Stimulated activated CD8-positive, alpha-beta memory T cell treated with anti-CD3 and anti-CD28 coated beads, Interleukin-4, amount 100 ng/mL, for 1 hour (primary cell): Measurements from ENCODE around the gene NECTIN2.
"Not testable (repeated sequence)": the region's sequence is repeated elsewhere in the genome, so short reads cannot be mapped to it uniquely, and the experiment has no call there.

Experiments used
- DNase-seq, 2 donors: peaks; one replicate each; pipeline ENCODE4 v3.0.0-alpha.2; 2020; ENCODE audit warnings: low read depth in 2 of 2, low spot score in 1 of 2

Gene NECTIN2

DNA sequence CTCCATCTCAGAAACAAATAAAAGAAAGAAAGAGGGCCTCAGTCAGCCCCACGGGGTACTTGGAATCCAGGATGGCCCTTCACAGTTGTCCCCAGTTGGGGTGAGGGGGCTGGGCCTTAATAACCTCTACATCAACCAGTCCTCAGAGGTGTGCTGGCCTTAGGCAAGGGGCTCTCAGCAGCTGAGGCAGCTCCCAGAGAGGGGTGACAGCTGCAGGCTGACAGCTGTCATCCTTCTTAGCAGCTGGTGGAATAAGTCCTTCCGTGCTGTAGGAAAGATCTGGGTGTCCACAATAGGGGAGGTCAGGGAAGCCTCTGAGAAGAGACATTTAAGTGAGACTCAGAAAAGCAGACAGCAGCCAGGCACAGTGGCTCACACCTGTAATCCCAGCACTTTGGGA lies 29.8 kb upstream of the NECTIN2 start:
- no peak for DNase-seq

DNA sequence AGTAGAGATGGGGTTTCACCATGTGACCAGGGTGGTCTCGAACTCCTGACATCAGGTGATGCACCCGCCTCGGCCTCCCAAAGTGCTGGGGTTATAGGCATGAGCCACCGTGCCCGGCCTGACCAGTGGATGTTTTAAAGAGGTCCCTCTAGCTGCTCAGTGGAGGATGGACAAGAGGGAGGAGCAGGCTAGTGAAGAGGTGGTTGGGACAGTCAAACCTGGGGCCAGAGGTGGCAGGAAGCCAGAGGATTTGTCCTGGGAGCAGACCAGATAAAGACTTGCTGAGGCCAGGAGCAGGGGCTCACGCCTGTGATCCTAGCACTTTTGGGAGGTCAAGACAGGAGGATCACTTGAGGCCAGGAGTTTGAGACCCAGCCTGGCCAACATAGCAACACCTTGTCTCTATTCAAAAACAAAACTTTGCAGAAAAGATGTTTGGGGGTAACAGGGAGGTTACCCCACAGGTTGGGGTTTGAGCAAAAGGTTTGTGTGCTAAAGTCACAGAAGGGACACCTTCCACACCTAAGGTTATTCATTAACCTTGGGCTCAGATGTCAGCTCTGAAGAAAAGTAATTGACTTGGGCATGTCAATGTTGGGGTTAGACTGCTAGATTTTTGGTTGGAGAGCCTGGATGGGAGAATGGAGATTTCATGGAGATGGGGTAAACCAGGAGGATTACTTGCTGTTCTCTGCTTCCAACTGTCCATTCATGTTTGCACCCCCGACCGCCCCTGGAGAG lies 28.2 kb upstream of the NECTIN2 start:
- DNase-seq, result no peak

DNA sequence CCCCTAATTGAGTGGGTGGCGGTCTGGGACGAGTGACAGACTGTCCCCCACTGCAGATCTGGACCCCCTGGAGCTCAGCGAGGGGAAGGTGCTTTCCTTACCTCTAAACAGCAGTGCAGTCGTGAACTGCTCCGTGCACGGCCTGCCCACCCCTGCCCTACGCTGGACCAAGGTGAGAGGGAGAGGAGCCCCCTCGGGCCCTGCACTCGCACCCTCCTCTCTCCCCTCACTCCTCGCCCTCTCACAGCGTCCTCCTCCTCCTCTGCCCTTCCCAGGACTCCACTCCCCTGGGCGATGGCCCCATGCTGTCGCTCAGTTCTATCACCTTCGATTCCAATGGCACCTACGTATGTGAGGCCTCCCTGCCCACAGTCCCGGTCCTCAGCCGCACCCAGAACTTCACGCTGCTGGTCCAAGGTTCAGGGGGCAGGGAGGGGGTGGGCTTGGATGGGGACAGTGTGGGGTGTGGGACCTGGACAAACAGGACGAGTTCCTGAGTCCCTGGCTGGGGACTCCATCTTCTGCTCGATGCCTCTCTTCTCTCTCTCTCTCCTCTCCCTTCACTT lies 27.5 kb upstream of the NECTIN2 start:
- no peak for DNase-seq

GRCh38 chr19:44819246-44819832 lies 26.8 kb upstream of the NECTIN2 start:
- no peak for DNase-seq

DNA sequence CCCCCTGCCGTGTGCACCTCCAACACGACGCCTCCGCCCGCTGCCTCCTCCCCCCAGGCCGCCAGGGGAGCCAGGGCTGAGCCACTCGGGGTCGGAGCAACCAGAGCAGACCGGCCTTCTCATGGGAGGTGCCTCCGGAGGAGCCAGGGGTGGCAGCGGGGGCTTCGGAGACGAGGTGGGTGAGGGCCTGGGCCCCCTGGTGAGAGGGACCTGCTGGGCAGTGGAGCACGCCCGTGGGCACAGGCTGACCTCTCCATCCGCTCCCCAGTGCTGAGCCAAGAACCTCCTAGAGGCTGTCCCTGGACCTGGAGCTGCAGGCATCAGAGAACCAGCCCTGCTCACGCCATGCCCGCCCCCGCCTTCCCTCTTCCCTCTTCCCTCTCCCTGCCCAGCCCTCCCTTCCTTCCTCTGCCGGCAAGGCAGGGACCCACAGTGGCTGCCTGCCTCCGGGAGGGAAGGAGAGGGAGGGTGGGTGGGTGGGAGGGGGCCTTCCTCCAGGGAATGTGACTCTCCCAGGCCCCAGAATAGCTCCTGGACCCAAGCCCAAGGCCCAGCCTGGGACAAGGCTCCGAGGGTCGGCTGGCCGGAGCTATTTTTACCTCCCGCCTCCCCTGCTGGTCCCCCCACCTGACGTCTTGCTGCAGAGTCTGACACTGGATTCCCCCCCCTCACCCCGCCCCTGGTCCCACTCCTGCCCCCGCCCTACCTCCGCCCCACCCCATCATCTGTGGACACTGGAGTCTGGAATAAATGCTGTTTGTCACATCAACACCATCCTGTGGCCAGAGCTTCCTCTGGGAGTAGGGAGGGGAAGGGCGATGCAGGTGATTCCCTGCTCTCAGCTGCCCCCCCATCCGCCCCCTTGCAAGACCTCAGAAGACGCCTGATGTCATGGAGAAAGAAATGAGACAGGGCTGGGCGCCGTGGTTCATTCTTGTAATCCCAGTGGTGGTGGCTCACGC lies 25.2 kb upstream of the NECTIN2 start:
- DNase-seq, result no peak

DNA sequence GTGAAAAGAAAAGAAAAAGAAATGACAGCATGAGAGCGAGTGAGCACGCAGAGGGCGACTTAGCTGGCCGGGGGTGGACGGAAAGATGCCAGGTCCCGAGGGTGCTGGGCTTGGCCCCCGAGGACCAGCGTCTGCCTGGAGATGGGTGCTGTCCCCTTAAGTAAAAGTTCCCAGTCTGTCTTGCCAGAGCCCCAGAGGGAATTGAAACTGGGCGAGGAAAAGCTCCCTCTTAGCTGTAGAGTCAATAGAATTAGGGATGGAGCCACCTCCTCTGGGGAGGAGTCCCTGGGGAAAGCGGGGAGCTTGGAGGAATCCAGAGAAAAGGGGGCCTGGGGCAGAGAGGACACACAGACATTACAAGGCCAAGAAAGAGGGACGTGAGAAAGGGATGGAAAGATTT lies 23.9 kb upstream of the NECTIN2 start:
- no peak for DNase-seq

GRCh38 chr19:44822670-44823372 lies 23.3 kb upstream of the NECTIN2 start:
- DNase-seq, result no peak

- DNase-seq, result no peak
Observed at GRCh38 chr19:44823373-44823698, 22.8 kb upstream of the NECTIN2 start.

DNA sequence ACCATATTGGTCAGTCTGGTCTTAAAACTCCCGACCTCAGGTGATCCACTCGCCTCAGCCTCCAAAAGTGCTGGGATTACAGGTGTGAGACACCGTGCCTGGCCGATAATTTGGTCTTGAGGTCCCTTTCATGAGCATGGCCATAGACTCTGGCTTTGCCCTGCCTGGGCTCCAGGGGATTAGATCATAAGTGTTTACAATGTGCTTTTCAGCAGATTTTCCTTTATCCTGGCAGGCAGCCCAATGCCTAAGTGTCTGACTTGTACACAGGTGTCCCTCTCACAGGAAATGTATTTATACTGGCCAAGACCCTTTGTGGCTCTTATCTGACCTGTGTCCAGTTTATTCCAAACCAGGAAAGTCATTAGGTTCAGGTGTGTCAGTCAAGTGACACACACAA lies 21.3 kb upstream of the NECTIN2 start:
- no peak for DNase-seq

DNA sequence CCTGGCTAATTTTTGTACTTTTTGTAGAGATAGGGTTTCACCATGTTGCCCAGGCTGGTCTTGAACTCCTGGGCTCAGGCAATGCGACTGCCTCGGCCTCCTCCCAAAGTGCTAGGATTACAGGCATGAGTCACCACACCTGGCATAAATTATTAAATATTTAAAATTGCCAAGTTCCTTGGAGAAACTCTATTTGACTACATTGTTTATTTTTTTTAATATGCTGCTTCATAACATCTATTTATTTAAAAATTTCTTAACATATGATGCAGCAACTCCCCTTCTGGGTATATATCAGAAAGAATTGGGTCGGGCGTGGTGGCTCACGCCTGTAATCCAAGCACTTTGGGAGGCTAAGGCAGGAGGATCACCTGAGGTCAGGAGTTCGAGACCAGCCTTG lies 13.2 kb upstream of the NECTIN2 start:
- not testable (repeated sequence) for DNase-seq

GRCh38 chr19:44834399-44834798 lies 11.7 kb upstream of the NECTIN2 start:
- DNase-seq, result not testable (repeated sequence)

- no peak for DNase-seq
Observed at GRCh38 chr19:44839276-44839675, 6.8 kb upstream of the NECTIN2 start.

DNA sequence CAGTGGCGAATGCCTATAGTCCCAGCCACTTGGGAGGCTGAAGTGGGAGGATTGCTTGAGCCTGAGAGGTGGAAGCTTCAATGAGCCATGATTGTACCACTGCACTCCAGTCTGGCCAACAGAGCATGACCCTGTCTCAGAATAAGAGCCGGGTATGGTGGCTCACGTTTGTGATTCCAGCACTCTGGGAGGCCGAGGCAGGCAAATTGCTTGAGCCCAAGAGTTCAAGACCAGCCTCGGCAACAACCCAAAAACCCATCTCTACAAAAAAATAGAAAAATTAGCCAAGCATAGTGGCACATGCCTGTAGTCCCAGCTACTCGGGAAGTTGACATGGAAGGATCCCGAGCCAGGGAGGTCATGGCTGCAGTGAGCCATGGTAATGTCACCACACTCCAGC lies 5.3 kb upstream of the NECTIN2 start:
- DNase-seq, result no peak

- DNase-seq, result no peak
Observed at GRCh38 chr19:44841231-44841630, 4.9 kb upstream of the NECTIN2 start.

DNA sequence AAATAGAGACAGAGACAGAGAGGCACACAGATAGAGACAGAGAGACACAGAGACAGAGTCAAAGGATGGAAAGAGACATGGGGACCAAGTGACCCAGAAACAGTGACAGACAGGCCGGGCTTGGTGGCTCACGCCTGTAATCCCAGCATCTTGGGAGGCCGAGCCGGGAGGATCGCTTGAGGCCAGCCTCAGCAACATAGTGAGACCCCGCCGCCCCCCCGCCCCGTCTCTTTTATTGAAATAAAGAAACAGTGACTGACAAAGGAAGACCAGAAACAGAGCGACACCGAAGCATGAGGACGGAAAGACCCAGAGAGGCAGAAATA lies 848 bp upstream of the NECTIN2 start:
- no peak for DNase-seq

GRCh38 chr19:44846455-44847143 lies 502 bp downstream of the NECTIN2 start:
- DNase-seq, result no peak

DNA sequence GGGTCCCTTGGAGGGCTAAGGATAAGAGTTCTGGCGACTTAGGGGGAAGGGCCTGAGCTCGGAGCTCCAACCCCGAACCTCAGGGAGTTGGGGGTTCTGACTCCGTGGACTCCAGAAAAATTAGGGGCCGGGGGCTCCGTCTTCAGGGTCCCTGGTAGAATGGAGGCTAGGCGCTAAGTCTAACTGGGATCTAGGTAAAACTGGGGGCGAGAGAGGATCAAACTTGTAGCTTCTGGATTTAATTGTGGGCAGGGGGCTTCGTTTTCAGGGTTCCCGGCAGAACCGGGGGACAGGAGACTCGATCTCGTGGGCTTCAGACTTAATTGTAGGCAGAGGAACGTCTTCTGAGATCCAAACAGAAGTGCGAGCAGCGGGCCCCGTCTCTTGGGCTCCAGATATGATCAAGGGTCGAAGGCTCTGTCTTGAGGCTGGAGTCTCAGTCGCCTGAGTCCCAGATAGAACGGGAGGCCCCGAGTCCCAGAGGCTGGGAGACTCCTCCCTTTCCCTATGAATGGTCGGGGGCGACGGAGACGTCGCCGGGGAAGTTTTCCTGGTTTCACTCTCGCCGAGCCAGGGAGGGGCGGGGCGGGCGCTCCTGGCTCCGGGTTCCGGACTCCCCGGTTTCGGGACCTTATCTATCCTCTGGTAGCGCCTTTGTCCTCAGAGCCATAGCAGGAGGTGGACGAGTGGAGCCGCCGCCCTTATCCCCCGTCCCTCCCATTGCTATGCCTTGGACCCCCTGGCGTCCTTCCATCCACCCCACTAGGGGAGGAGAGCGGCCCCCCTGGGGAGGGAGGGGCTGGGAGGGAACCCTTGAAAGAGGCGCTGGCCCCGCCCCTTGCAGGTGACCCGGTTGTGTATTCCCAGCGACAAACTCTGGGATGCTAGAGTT lies 1.3 kb downstream of the NECTIN2 start:
- DNase-seq, result no peak

- DNase-seq, result no peak
Observed at GRCh38 chr19:44848036-44848811, 2.1 kb downstream of the NECTIN2 start.
